AG10803 (cell line): ENCODE data around the gene C1orf210.

ENCODE experiments used
- DNase-seq: peaks from one replicate; pipeline ENCODE4 v3.0.0; 2010; ENCODE audit warnings: low read depth
- H3K4me3 ChIP-seq: 2 replicates; pipeline ENCODE4 v1.5.1; 2011; ENCODE audit warnings: mild to moderate bottlenecking, low read length, control low read depth
- TF ChIP-seq, protein P1 (sequence below): conservative IDR thresholded peaks from 2 replicates; pipeline ENCODE4 v1.5.1; 2011; ENCODE audit warnings: mild to moderate bottlenecking, low read length, control low read depth, inconsistent platforms

Gene C1orf210

DNA sequence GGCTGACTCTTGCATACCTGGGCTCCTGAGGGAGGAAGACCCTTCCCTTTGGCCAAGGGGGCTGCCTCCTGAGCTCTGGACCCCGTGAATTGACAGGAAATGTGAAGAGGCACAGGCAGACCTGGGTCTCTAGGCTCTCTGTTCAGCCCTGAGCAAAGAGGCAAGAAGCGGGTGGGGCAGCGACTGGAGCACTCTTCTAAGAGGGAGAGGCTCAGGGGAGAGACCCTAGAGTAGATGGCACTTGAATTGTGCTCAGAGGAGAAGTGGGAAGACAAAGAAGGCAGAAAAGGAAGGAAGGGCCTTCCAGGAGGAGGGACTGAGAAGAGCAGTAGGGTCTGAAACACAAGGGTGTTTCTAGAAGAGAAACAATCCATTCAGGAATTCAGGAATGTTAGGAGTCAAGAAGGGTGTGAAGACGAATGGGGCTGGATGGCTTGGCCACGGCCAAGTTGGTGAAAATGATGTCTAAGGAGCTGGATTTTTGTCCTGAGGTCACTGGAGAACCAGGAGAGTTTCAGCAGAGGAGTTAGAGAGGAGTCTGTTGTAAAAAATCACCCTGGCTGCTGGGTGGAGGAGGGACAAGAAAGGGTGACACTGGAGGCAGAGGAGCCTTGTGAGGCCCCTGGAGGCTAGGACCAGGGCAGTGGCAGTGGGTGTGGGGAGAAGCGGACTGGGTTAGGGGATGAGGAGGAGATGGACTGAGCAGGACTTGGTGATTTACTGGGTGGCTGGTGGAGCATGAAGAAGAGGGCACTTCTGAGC is 20.7 kb upstream of the C1orf210 start:
- H3K4me3 ChIP-seq: no peak overlapping the region
- DNase-seq: no peak
- TF ChIP-seq, protein P1, sequence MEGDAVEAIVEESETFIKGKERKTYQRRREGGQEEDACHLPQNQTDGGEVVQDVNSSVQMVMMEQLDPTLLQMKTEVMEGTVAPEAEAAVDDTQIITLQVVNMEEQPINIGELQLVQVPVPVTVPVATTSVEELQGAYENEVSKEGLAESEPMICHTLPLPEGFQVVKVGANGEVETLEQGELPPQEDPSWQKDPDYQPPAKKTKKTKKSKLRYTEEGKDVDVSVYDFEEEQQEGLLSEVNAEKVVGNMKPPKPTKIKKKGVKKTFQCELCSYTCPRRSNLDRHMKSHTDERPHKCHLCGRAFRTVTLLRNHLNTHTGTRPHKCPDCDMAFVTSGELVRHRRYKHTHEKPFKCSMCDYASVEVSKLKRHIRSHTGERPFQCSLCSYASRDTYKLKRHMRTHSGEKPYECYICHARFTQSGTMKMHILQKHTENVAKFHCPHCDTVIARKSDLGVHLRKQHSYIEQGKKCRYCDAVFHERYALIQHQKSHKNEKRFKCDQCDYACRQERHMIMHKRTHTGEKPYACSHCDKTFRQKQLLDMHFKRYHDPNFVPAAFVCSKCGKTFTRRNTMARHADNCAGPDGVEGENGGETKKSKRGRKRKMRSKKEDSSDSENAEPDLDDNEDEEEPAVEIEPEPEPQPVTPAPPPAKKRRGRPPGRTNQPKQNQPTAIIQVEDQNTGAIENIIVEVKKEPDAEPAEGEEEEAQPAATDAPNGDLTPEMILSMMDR: no peak

DNA sequence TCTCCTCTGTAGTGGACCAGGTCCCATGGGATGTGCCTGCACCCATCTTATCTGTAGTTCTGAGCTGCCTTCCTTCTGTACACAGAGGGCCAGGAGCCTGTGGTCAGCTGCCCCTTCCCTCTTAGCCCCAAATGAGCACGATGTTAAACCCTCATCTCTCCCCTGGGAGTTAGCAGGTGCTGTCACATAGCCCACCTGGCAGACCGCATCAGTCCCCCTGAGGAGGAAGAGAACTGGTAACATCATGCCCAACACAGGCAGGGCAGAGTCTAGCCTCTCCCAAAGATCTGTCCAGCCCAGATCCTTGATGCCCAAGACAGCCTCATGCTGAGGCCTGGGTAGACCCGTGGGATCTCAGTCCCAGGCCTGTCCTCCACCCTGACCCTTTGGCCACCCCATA is 20.1 kb upstream of the C1orf210 start:
- TF ChIP-seq, protein P1: no peak
- no peak for DNase-seq
- no peak overlapping the region for H3K4me3 ChIP-seq

DNA sequence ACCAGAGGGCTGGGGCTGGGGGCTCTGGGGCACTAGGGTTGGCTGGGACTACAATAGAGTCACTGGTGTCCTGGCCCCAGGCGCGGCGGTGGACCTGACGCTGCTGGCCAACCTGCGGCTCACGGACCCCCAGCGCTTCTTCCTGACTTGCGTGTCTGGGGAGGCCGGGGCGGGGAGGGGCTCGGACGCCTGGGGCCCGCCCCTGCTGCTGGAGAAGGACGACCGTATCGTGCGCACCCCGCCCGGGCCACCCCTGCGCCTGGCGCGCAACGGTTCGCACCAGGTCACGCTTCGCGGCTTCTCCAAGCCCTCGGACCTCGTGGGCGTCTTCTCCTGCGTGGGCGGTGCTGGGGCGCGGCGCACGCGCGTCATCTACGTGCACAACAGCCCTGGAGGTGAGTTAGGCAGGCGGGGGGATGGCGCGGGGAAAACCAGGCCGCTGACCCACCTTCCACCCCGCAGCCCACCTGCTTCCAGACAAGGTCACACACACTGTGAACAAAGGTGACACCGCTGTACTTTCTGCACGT is 19.5 kb upstream of the C1orf210 start:
- H3K4me3 ChIP-seq: no peak overlapping the region
- no peak for DNase-seq
- TF ChIP-seq, protein P1: no peak

DNA sequence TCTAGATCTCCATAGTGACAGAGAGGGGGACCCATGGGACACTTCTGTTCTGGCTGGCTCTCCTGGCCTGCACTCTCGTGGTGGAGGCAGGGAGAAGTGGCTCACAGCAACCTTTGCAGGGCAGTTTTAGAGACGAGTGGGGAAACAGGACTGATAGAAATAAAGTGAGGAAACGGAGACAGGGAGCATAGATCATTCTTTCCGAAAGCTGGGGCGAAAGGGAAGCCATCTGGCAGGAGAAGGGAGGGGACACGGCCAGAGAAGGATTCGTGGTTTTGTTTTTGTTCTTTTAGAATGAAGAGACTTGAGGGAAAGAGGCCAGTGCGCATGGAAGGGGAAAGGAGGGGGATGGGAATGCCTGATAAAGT is 18.9 kb upstream of the C1orf210 start:
- no peak for DNase-seq
- TF ChIP-seq, protein P1: no peak
- no peak overlapping the region for H3K4me3 ChIP-seq

DNA sequence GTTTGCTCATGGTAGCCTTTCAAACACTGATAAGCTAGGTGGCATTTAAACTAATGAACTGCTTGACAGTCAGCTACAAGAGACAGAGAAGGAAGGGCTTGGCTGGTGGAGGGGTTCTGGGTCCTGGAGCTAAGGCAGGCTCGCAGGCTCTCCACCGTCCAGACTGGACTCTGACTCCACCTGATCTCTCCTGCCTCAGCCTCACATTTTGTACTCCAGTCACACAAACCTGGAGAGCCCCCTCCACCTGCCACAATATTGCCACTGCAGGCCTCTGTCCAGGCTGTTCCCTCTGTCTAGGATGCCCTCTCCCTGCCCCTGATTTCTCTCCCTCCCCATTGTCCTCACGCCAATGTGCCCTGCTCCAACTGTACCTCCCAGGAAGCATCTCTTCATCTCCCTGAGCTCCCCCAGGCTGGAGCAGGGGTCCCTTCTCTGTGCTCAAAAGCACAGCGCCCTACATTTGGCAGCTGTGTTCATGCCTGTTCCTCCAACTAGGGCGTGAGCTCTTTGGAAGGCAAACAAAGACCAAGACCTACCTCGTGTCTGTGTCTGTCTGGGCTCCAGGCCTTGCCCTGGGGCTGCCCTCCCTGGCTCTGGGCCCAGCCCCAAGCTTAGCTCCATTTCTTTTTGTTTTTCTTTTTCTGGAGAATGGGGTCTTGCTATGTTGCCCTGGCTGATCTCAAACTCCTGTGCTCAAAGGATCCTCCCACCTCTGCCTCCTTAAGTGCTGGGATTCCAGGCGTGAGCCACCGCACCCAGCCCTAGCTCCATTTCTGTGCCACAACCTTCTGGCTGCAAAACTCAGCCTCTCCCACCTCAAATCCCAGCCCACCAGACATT is 18.3 kb upstream of the C1orf210 start:
- H3K4me3 ChIP-seq: no peak overlapping the region
- TF ChIP-seq, protein P1: no peak
- DNase-seq: no peak

DNA sequence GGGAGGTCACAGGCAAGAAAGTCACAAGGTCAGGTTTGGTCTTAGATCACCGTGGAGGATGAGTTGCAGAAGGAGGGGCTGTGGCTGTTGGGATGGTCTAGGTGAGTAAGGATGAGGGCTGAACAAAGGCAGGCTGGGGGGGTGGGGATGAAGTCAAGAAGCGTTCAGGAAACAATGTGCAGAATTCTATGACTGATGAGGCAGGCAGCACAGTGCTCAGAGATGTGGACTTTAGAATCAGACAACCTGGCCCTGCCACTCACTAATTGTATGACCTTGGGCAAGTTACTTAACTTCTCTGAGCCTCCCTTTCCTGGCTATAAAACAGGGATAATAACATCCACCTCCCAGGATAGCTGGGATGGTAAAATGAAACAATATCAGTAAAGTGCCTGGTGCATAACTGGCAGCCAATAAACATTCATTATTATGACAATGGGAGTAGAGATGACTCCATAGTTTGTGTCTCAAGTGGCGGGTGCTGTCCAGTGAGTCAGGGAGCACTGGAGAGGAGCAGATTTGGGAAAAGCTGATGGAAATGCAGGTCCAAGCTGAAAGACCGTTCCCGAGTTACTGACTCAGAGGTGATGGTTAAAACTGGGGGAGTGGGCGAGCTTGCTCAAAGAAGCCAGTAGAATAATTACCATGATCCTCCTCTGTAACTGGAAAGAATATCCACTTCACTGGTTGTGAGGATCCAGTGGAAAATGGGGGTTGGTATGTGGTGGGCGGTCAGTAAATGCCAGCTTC is 17.5 kb upstream of the C1orf210 start:
- no peak overlapping the region for H3K4me3 ChIP-seq
- no peak for DNase-seq
- TF ChIP-seq, protein P1: no peak
